HG03469 (cell line): ENCODE measurements around the gene CERK.

Source experiments
- ATAC-seq: cut with Tn5 transposase; IDR thresholded peaks from one replicate; pipeline ENCODE4 v1.9.1; 2021; ENCODE audit warnings: mild to moderate bottlenecking, moderate library complexity, moderate number of reproducible peaks; ENCODE audit not compliant: unreplicated experiment

CERK gene

DNA sequence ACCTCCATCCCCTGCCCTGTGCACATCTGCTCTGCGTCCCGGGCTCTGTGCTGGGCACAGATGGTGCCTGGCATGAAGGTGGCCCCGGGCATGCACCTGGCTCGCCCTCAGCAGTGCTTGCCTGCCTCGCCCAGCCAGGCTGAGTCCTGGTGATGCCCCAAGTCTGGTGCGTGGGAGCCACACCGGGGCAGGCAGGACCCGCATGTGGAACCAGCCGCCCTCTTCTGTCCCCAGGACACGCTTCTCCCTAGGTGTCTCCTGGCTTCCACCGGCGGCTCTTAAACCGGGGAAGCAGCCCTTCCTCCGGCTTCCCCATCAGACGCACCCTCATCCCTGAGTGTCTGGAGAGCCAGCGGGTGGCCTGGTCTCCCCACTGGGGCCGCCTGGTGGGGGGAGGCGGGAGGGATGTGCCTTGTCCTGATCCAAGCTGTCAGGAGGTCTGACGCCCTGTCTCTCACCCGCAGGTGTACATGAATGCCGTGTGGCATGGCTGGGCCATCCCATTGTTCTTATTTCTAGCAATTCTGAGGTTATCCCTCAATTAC lies 72.8 kb downstream of the CERK start:
- no peak for ATAC-seq

DNA sequence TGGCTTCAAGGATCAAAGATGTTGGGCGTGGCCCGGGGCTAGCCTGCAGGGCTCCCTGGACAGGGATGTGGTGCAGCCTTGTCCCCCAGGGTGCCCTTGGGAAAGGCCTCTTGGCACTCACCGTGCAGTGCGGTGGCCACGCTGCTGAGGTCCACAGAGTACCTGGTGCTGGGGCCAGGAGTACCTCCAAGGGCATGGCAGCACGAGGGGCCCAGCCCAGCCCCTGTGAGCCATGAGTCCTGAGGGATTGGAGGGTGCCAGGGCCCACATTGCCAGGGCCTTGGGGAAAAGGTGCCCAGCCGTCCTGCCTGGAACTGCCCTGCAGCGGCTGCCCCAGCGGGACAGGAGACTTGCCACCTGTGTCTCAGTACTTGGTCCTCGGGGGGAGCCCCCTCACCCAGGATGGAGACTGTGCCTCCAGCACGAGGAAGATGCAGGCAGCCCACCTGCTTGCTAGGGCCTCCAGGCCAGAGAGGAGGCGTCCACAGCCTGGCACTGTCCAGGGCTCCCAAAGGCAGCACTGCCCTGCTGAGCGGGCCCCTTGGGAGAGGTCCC lies 73.7 kb downstream of the CERK start:
- no peak for ATAC-seq

DNA sequence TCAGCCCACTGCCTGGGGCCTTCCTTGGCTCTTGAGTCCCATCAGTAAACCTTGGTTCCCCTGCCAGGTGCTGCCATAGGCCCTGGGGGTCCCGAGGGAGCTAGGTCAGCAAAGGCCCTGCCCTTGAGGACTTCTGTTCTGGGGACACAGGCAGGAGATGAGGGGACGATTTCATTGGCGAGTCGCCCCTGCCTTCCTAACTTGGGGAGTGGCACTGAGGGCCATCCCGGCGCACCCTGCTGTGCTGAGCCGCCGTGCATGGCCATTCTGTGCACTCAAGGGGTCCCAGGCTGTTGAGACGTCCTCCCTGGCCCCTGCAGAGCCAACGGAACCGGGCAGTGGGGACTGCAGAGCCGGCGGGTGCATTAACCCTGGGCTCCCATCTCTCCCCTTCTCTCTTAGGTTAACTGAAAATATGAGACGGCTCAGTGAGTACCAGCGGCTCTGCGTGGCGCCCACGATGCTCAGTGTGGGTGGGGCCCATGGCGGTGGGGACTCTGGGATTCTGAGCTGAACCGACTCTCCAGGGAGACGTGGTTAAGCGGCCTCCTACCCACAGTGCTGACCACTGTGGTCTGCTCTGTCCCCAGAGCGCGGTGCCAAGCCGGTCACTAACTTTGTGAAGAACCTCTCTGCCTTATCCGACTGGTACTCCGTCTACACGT lies 74.5 kb downstream of the CERK start:
- ATAC-seq, result no peak

DNA sequence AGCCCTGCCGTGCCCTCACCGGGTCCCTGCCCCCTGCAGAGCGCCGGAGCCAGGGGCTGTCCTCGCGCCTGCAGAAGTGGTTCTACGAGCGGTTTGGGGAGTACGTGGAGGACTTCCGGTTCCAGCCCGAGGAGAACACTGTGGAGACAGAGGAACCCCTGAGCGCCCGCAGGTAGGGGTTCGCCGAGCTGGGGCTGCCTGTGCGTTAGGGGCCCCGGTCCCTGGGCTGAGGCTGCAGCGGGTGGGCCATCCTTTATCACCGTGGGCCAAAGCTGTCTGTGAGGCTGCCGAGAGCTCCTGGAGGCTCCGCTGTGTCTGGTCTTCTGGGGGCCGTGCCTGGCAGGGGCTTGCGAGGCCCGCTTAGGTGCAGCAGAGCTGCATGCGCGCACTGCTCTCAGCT lies 75.1 kb downstream of the CERK start:
- no peak for ATAC-seq

DNA sequence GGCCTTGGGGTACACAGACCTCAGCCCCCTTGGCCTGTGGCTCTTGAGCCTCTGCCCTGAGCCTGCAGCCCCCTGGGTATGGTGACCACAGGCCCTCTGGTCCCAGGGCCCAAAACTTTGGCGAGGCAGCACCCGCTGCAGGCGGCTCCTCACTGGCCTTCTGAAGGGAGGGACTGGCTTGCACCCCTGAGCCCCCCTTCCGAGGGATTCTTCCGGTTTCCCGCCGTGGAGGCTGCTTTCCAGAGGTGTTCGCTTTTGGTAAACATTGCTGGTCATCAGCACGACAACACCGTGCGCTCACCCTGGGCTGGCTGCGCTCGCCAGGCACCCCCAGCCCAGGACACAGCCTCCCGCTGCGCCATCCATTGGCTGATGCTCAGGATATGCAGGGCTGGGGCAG lies 75.8 kb downstream of the CERK start:
- ATAC-seq, result no peak

DNA sequence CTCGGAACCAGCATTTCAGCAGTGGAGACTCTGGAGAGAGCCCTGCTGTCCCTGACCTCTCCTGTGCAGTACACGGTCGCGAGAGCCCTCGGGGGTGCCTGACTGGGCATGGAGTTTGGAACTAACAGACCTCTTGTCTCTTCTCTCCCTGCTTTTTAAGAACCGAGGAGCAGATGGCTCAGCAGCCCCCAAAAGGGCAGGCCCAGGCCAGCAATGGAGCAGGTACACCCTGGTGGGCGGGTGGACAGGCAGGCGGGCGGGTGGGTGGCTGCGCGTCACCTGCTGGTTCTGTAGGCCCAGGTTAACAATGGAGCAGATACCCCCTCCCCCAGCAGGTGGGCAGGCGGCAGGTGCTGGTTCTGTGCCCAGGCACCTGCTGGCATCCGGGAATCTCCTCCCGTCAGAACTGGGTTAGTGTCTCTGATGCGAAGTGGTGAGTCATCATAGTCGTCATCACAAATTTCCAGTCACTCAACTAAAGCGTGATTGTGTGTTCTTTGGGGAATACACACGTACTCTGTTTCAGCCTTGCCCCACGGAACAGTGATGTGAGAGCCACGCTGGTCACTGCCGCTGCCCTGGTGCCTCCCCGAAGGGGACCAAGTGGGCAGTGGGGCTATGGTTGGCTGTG lies 76.7 kb downstream of the CERK start:
- no peak for ATAC-seq

DNA sequence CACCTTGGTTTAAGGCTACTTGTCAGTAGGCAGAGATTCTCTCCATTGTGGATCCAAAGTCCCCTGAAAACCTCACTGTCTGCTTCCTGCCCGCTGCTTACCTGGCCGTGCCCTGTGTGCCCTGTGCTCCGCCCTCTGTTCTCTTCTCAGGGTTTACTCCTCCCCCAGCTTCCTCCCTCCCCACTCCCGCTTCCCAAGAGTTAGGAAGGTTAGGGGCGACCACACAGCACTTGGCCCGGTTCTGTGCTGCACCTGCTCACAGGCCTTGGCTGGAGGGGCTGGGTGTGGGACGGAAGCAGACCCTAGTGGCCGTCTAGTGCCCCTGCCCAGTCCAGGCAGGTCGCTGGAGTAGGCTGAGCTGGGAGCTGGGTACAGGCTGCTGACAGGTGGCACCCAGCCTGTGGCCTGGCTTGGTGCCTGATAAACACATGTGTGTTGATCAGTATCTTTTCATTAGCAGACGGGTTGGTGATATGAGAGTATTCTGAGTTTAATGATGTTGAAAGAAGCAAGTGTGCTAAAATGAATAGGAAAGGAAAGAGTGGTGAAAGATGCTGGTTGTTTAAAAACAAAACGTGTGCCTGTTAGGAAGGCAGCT lies 77.3 kb downstream of the CERK start:
- no peak for ATAC-seq

DNA sequence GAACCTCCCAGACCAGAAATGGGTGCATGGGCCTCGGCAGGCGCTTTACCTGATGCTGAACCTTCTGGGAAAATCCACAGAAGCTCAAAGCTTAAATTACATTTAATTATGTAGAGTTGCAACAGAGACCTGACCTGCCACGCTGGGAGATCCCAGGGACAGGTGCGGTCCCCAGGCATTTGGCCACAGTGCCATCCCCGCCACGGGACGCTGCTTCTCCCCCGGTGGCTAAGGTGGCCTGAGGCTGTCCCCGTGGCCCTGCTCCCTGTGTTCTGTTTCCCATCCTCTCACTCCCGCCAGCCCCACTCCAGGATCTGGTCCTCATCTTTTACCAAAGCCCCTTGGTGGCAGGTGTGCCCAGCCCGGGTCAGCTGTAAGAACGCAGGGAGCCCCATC lies 78.3 kb downstream of the CERK start:
- no peak for ATAC-seq

DNA sequence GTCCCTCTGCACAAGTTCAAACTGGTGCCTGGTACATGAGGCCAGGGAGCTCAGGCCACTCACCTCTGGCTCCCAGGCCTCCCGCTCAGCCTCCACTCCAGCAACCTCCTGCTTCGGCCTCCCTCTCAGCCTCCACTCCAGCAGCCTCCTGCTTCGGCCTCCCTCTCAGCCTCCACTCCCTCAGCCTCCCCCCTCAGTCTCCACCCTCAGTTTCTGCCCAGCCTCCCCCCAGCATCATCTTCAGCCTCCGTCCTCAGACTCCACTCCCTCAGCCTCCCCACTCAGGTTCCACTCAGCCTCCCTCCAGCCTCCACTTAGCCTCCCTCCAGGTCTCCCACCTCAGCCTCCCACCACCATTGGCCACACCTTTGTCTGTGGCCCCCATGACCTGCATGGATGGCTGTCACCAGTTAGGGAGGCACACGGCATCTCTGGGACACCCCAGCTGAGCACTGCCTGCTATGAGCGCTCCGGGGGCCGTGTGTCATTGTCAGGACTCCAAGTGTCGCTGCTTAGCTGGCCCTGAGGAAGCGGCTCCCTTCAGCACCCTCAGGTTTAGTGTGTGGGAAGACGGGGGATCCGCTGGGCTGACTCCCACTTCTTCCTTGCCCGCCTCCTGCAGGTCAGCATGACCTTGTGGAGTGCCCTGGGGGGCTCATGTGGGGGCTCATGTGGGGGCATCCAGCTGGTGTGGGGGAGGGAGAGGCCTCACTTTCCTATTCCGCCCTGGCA lies 78.8 kb downstream of the CERK start:
- no peak for ATAC-seq

DNA sequence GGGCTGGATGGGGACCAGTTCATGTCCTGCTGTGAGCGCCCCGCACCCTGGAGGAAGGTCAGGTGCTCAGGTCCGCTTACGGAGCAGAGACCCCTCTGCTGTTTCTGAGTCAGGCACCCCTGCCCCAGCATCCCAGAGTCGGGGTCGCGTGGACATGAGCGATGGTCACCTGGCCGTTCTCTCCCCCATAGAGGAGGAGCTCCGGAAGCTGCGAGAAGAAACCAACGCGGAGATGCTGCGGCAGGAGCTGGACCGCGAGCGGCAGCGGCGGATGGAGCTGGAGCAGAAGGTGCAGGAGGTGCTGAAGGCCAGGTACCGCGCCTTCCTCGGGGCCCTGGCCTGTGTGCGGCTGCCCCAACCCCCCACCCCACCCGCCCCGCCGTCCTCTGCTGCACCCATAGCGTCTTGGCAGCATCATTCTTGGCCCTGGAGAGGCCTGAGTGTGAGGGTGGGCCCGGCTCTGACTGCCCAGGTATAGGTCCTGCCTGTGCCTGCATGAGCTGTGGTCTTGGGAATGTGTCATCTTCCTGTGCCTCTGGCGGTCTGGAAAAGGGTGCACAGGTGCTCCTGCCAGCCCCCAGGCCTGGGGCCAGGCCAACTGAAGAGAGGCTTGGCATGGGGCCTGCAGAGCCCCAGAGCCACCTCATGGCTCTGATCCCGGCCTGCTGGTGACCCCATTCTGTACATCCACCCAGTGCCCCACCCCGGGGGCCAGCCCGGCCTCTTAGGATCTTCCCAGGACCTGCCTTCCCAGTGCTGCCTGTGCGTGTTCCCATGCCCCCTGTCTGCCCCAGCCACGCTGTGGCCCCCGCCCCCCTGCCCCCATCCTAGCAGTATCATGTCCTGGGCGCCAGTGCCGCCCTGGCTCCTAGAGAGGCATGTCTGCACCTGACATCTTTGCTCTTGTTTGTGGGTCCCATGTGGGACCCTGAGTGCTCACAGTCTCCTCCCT lies 79.8 kb downstream of the CERK start:
- no peak for ATAC-seq

DNA sequence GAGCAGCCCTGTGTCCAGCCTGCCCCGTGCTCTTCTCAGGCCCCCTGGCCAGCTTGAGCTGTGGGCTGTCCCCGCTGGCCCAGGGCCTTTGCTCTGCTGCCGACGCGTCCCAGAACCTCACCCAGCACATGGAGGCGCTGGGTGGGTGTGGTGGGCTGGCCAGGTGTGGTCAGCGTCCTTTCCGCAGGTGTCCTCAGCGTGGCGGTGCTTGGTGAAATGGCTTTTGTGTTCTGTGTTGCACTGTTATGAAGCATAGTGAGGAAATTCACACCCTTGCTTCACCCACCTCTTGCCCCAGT lies 80.4 kb downstream of the CERK start:
- no peak for ATAC-seq

DNA sequence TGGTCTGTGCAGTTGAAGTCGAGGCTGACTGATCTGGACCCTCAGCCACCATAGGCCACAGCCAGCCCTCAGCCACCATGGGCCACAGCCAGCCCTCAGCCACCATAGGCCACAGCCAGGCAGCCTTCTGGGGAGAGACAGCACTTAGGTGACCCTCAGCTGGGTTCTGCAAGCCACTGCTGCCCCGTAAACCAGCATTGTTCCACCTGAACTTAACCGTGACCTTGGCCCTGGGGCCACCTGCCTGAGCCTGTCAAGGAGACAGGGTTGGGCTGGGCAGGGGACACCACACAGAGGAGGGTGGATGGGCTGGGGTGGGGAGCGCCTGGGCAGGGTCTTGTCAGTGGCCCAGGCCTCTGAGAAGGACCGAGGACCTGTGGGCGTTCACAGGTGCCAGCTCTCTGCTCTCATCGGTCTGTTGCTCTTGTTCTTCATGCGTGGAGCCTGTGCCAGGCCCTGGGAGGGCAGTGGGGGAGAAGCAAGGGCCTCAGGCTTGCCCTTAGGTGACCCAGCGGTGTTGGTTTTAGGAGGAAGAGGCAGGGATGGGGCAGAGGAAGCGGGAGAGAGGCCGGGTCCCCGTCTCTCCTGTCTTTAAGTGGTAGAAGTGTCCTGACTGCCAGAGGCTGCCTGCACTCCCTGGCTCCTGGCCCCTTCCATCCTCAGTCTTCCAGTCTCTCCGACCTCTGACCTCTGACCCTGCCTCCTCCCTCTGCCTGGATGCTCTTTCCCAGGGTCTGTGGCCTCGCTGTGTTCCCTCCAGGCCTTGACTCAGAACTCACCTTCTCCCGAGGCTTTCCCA lies 81.0 kb downstream of the CERK start:
- no peak for ATAC-seq

DNA sequence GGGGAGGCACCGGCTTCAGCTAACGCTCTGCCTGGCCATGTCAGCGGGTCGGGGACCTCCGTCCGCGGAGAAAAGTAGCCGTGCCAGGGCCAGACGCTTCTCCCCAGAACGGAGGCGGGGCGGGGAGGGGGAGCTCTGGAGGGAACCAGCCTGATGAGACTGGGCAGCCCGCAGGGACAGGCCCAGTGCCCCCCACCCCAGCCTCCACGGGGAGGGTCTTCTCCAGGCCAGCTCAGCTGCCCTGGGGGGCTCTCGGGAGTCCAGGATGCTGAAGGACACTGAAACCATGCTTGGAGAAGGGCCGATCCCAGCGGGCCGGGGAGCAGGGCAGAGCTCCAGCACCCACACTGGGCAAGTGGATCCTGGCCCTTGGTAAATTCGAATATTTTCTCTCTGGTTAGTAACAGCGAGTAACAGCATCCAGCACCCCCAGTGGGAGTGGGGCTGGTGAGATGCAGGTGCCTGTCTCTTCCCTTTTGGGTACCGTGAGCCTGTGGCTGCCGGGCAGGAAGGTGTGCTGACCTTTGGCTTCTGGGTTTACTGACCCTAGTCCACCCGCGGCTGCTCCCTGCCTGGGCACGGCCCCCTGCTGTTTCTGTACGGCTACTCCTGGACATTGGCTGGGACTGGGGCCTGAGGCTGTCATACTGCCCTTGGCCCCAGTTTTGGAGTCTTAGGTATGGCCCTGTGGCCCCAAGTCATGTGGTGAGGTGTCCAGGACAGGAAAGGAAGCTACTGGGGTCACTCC lies 82.0 kb downstream of the CERK start:
- no peak for ATAC-seq

DNA sequence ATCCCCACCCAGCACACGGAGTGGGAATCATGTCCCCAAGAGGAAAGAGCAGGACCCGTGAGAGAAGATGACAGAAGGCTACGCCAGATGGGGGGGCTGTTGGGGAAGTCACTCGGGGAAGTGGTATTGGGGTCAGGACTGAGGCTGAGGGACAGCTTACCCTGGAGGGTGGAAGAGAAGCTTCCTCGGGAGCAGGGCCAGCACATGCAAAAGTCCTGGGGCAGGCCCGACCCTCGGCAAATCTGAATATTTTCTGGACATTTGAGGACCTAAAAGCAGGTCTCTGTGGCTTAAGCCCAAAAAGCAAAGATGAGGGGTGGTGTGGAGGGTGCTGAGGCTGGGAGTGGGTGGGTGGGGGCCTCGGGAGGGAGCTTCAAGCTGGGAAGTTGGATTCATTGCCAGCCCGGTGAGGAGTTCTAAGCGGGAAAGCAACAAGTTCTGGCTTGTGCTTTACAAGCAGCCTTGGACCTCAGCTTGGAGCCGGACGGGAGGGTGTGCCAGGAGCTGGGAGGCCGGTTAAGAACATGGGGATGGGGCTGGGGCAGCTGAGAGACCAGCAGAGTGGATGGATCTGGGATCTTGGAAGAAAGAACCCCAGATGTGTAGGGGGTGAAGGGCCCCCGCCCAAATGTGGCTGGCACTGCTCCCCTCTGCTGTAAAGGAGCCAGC lies 83.0 kb downstream of the CERK start:
- no peak for ATAC-seq

DNA sequence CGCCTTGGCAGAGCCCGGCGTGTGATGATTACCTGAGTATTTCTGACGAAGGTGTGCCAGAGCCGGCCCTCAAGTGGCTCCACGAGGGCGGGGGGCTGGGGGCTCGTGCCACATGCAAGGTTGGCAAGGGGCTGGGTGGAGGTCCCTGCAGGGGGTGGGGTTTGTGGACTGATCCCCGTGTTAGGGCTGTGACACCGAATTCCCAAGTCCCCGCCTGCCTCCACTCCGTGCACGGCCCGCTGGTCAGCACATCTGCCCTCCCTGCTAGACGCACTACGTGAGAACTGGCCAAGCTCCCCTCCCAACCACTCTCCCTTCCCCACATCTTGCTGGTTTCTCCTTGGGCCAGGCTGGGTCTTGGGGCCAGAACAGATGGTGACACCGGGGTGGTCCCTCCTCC lies 83.6 kb downstream of the CERK start:
- no peak for ATAC-seq

DNA sequence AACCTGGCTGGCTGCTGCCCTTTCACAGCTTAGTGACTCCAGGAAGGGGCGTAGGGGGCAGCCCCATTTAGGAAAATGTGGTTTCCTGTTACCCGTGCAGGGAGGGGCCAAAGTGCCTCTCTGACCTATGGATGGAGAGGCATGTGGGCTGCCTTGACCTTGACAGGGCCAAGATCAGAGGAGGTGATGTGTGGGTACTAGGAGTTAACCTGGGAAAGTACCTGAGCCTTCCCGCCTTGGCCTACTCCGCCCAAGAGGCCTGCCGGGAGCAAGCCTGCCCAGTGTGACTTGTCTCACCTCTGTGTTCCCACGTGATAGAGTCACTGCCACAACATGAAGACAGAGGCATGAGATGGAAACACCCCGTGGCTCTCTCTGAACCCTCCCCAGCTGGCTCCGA lies 84.5 kb downstream of the CERK start:
- no peak for ATAC-seq

DNA sequence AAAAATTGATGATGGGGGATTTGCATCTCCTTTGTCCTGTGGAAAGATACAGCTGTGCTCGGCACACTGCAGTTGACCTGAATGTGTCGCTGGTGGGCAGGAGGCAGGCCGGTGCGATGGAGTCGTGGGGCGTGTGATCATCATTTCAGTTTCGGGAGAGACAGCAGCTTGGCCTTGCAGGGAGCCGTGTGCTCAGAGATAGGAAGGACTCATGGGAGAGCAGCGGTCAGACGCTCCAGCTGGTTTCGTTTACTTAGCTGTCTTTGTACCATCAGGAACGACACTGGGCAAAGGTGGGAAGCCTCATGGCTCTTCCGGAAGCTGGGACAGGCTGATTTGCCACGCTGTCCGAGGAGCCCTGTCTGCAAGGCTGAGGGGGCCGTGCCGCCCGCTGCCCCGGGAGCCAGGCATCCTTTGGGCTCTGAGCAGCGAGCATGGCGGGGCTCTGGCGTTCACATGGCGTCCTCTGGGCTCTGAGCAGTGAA lies 85.2 kb downstream of the CERK start:
- no peak for ATAC-seq
